RWPE2 (cell line): ENCODE measurements around the gene ARID5B.

ENCODE experiments used
- ATAC-seq: fragments of 200-7000 bp; cut with Tn5 transposase; 3 replicates; pipeline ENCODE4 v1.9.1; 2021; ENCODE audit warnings: low read depth
- DNase-seq: peaks from one replicate; pipeline ENCODE4 v3.0.0-alpha.2; 2020; ENCODE audit warnings: low spot score
- H3K27ac ChIP-seq: fragments of 450-650 bp; 2 replicates; pipeline ENCODE4 v1.5.1; 2017; ENCODE audit warnings: mild to moderate bottlenecking; ENCODE audit not compliant: poor library complexity, severe bottlenecking
- H3K27me3 ChIP-seq: fragments of 250-450 bp; sonication (Bioruptor Pico); 2 replicates; pipeline ENCODE4 v1.5.1; 2021; ENCODE audit warnings: mild to moderate bottlenecking, moderate library complexity; ENCODE audit not compliant: insufficient read depth, poor library complexity, severe bottlenecking
- H3K36me3 ChIP-seq: fragments of 250-450 bp; sonication (Bioruptor Pico); 2 replicates; pipeline ENCODE4 v1.5.1; 2020; ENCODE audit warnings: low read depth, mild to moderate bottlenecking, moderate library complexity
- H3K4me1 ChIP-seq: fragments of 250-450 bp; sonication (Bioruptor Pico); 2 replicates; pipeline ENCODE4 v1.5.1; 2021; ENCODE audit warnings: mild to moderate bottlenecking, moderate library complexity; ENCODE audit not compliant: insufficient read depth, poor library complexity, severe bottlenecking
- H3K4me3 ChIP-seq: fragments of 250-450 bp; sonication (Bioruptor Pico); 2 replicates; pipeline ENCODE4 v1.5.1; 2021; ENCODE audit warnings: mild to moderate bottlenecking, moderate library complexity; ENCODE audit not compliant: severe bottlenecking
- H3K9me3 ChIP-seq: fragments of 250-450 bp; sonication (Bioruptor Pico); 2 replicates; pipeline ENCODE4 v1.5.1; 2021; ENCODE audit warnings: mild to moderate bottlenecking, moderate library complexity; ENCODE audit not compliant: severe bottlenecking
- CTCF ChIP-seq: fragments of 450-650 bp; IDR thresholded peaks from one replicate; pipeline ENCODE4 v1.5.1; 2017; ENCODE audit warnings: mild to moderate bottlenecking, moderate library complexity; ENCODE audit not compliant: poor library complexity, severe bottlenecking

Gene ARID5B

GRCh38 chr10:61987537-61987936 lies 86.0 kb downstream of the ARID5B start:
- Histone ChIP-seq H3K27me3 (no peaks in the 10 kb centered on the region), H3K27ac (no peak overlapping the region), H3K36me3 (no peaks in the 10 kb centered on the region), H3K9me3 (no peaks in the 10 kb centered on the region), H3K4me3 (no peak overlapping the region), H3K4me1 (peaks cover 17% of the 10 kb centered on the region)
- no peak for TF ChIP-seq CTCF
- ATAC-seq: no peak
- no peak for DNase-seq

DNA sequence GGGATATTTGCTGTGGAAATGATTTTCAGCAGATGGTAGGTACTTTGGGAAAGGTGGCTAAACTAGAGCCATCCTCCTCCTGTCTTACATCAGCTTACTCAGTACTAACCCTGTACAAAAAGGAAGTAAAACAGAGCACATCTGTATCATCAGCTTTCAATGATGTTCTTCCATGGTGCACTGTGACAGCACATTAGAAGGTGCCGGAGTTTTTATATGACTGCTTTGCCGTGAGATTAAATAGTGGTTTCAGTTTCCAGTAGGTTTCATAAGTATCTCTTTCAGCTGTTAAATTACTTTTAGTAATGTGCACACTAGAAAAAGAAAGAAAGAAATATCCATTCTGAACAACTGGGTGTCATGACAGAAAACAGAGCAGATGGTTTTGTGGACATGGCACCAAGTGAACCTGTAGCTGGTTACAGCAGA lies 86.5 kb downstream of the ARID5B start:
- H3K4me1 ChIP-seq: peaks cover 19% of the 10 kb centered on the region
- no peak overlapping the region for H3K27ac ChIP-seq
- ATAC-seq (0 out of 3 replicates have a peak, but pooled peaks have one; percentile 12), DNase-seq (no peak)
- no peaks in the 10 kb centered on the region for H3K27me3 ChIP-seq
- no peak for TF ChIP-seq CTCF
- no peaks in the 10 kb centered on the region for H3K9me3 ChIP-seq
- no peak overlapping the region for H3K4me3 ChIP-seq
- no peaks in the 10 kb centered on the region for H3K36me3 ChIP-seq

GRCh38 chr10:61989995-61990760 lies 88.7 kb downstream of the ARID5B start:
- ATAC-seq: no peak
- H3K9me3 ChIP-seq: no peaks in the 10 kb centered on the region
- H3K4me3 ChIP-seq: no peak overlapping the region
- no peaks in the 10 kb centered on the region for H3K27me3 ChIP-seq
- TF ChIP-seq CTCF: no peak
- DNase-seq: no peak
- H3K27ac ChIP-seq: no peak overlapping the region
- peaks cover 37% of the 10 kb centered on the region for H3K4me1 ChIP-seq
- no peaks in the 10 kb centered on the region for H3K36me3 ChIP-seq

DNA sequence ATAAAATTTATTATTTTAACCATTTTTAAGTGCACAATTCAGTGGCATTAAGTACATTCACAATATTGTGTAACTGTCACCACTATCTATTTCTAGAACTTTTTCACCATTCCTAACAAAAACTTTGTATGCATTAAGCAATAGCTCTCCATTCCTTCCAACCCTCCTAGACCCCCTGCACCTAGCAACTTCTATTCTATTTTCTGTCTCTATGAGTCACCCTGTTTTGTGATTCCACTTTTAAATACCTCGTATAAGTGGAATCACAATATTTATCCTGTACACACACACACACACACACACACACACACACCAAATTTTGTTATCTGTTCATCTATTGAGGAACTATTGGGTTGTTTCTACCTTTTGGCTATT lies 89.2 kb downstream of the ARID5B start:
- ATAC-seq (no peak), DNase-seq (no peak)

More for the DNA sequence above, 89.2 kb downstream of the ARID5B start:
- Histone ChIP-seq H3K4me1 (peaks cover 38% of the 10 kb centered on the region), H3K27ac (no peak overlapping the region), H3K36me3 (no peaks in the 10 kb centered on the region), H3K27me3 (no peaks in the 10 kb centered on the region), H3K4me3 (no peak overlapping the region), H3K9me3 (no peaks in the 10 kb centered on the region)
- no peak for TF ChIP-seq CTCF
